Measurements from ENCODE around the gene POLR2J.
"Not testable (repeated sequence)": the region's sequence is repeated elsewhere in the genome, so short reads cannot be mapped to it uniquely, and the experiment has no call there.

Gene POLR2J

GRCh38 chr7:102478314-102479208 is at the start of gene POLR2J:
Gene POLR2J (minus strand): TSS chr7:102478922. CDS start chr7:102478860, 62 bp downstream.
- not testable (repeated sequence) for DNase-seq

- not testable (repeated sequence) for DNase-seq
These were observed 49.4 kb upstream of the POLR2J start for GRCh38 chr7:102527822-102528793.

- DNase-seq = not testable (repeated sequence)
These were observed 48.5 kb upstream of the POLR2J start for GRCh38 chr7:102527182-102527581.

GRCh38 chr7:102524803-102525202 is 46.1 kb upstream of the POLR2J start:
- DNase-seq = not testable (repeated sequence)

GRCh38 chr7:102520797-102521196 is 42.1 kb upstream of the POLR2J start:
- DNase-seq = not testable (repeated sequence)

GRCh38 chr7:102517550-102518147 is 38.9 kb upstream of the POLR2J start, which contains the start of gene RASA4B:
Gene RASA4B (minus strand): TSS chr7:102517777. CDS start chr7:102517710, 67 bp downstream.
- not testable (repeated sequence) for DNase-seq

GRCh38 chr7:102516951-102517350 is 38.2 kb upstream of the POLR2J start:
- not testable (repeated sequence) for DNase-seq

GRCh38 chr7:102515889-102516288 is 37.2 kb upstream of the POLR2J start:
- not testable (repeated sequence) for DNase-seq

GRCh38 chr7:102514881-102515721 is 36.4 kb upstream of the POLR2J start:
- DNase-seq = not testable (repeated sequence)

- DNase-seq = not testable (repeated sequence)
These were observed 34.0 kb upstream of the POLR2J start for GRCh38 chr7:102512642-102513221.

- DNase-seq = not testable (repeated sequence)
These were observed 33.3 kb upstream of the POLR2J start for GRCh38 chr7:102511860-102512522.

- not testable (repeated sequence) for DNase-seq
These were observed 31.9 kb upstream of the POLR2J start for GRCh38 chr7:102510575-102510974.

- DNase-seq = not testable (repeated sequence)
These were observed 28.8 kb upstream of the POLR2J start for GRCh38 chr7:102507410-102508088.

GRCh38 chr7:102505298-102506185 is 26.8 kb upstream of the POLR2J start:
- not testable (repeated sequence) for DNase-seq

GRCh38 chr7:102503141-102503540 is 24.4 kb upstream of the POLR2J start:
- not testable (repeated sequence) for DNase-seq

GRCh38 chr7:102498321-102498720 is 19.6 kb upstream of the POLR2J start:
- DNase-seq = not testable (repeated sequence)

GRCh38 chr7:102497308-102497707 is 18.6 kb upstream of the POLR2J start:
- not testable (repeated sequence) for DNase-seq

GRCh38 chr7:102496861-102497260 is 18.1 kb upstream of the POLR2J start:
- DNase-seq = not testable (repeated sequence)

Measured in GDM1 (cell line).